GM19240 (cell line): ENCODE measurements around the gene KLHDC8B.

Source experiments
- DNase-seq: peaks from one replicate; pipeline ENCODE4 v3.0.0; 2011; ENCODE audit warnings: low spot score; ENCODE audit not compliant: insufficient read length

KLHDC8B gene

GRCh38 chr3:49158103-49158709 is 13.2 kb upstream of the KLHDC8B start:
- no peak for DNase-seq

DNA sequence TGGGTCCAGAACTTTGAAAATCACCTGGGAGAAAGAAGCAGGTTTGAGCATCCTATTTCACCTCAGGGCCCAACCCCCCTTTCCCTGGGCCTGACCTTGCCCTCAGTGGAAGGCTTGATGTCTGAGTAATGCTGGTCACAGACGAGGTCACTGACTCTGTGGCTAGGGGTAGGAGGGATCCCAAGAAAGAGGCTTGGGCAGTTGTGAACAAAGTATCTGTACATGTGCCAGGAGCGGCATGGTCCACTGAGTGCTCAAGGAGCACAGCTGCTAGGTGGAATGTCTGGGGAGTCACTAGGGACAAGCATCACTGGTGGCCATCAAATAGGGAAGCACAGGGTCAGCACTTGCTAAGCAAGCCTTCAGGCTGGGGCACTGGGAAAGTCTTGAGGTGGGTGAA is 12.6 kb upstream of the KLHDC8B start:
- no peak for DNase-seq

- DNase-seq, result no peak
Measured at GRCh38 chr3:49161197-49161596, 10.2 kb upstream of the KLHDC8B start.

GRCh38 chr3:49161808-49162530 is 9.4 kb upstream of the KLHDC8B start:
- no peak for DNase-seq

GRCh38 chr3:49162751-49163419 is 8.5 kb upstream of the KLHDC8B start:
- DNase-seq, result no peak

DNA sequence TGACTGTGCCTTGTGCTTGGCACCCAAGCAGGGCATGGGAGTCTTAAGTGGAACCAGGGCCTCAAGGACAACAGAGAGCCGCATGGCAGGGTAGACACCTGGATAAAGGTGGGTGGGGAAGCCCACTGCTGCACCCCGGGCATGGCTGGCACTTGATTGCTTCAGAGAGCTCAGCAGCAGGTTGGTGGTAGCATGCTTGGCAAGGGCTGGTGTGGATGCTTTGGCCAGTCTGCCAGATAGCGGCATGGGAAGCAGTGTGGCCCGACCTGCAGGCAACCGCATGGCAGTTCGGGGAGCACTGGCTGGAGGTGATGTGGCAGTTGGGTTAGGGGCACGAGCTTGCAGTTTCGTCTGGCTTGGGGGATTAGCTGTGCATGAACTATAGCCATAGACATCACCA is 7.8 kb upstream of the KLHDC8B start:
- no peak for DNase-seq

DNA sequence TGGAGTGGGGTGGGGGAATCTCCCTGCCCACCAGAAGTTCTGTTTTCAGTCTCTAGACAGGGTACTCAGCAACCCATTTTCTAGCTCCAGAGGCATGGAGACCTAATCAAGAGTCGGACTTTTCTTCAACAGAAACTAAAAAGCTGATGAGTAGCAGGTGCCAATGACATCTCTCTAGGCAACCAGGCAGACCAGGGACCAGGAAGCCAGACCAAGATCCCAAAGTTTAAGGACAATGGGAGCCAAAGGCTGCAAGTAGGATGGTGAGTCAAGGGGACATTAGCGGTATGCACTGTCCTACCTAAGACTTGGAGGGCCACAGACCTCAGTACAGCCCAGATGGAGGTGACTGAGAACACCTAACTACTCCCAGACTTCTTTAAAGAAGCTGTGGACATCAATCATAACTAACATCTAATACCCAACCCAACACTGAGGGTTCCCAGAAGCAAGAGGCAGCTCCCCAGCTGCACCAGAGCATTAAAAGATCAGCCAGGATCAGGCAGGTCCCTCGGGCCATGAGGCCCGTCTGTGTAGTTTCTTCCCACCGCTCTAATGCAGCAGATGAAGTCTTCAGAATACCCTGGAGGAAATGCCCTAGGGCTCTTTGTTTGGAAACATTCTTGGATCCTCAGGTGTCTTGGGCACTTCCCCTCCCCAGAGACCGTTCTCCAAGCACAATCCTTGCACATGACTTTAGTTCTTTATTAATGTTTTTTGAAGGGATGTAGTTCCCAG is 6.2 kb upstream of the KLHDC8B start:
- no peak for DNase-seq

GRCh38 chr3:49165771-49166751 is 5.3 kb upstream of the KLHDC8B start, which contains the start of gene CCDC71:
TSS of gene CCDC71 (minus strand) at chr3:49166331. CDS start at chr3:49164208, 2,123 bp downstream.
- peak; percentile 81 for DNase-seq

- no peak for DNase-seq
Measured at GRCh38 chr3:49166752-49167556, 4.4 kb upstream of the KLHDC8B start.

- no peak for DNase-seq
Measured at GRCh38 chr3:49170744-49171118, 667 bp upstream of the KLHDC8B start.

- DNase-seq, result no peak
Measured at GRCh38 chr3:49171775-49172500, 540 bp downstream of the KLHDC8B start.

GRCh38 chr3:49172551-49173041 is 1.2 kb downstream of the KLHDC8B start:
- DNase-seq, result no peak

DNA sequence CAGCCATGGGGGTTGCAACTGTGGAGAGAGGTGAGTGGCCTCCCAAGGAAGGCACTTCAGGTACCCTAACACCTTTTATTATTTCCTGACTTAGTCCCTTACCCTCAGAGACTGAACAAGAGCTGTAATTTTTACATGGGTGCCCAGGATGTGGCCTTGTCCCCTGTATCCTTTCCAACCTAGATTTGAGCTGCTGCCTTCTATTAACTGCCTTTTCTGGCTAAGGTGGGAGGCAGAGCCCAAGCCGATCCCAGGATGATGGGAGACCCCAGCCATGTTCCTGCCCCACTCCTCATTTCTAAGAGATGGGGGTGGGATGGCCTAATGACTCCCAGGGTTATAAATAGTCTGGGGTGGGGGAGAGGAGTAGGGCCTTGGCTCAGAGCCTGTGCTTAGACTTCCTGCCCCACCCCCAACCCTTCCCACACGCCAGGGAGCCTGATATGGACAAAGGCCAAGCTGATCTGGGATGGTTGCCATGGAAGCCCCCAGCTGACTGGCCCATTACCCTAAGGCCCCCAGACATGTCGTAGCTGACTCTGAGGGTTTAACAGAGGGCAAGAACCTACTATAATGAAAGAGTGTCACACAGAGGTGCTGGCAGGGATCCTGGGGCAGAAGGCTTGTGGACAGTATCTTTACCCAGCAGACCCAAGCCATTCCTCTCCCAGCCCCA is 1.9 kb downstream of the KLHDC8B start:
- no peak for DNase-seq

GRCh38 chr3:49173792-49174170 is 2.4 kb downstream of the KLHDC8B start:
- DNase-seq, result no peak

DNA sequence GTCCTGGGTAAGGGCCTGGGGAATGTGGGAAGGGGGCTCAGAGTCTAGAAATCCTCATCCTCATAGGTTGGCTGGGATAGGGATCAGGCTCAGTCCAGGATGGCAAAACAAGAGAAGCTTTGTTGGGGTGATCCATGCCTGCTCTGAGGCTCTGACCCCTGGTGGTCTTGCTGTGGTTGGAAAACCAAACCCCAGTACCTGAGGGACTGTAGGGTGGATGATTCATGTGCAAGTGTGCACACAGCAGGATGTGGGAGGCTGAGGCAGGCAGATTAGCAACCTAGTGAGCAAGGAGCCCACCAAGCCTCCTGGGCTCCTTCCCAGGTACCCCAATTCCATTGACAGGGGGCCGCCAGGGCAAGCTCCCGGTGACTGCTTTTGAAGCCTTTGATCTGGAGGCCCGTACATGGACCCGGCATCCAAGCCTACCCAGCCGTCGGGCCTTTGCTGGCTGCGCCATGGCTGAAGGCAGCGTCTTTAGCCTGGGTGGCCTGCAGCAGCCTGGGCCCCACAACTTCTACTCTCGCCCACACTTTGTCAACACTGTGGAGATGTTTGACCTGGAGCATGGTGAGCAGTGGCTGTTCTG is 3.1 kb downstream of the KLHDC8B start:
- no peak for DNase-seq

GRCh38 chr3:49175530-49175929 is 4.1 kb downstream of the KLHDC8B start:
- DNase-seq, result no peak

- no peak for DNase-seq
Measured at GRCh38 chr3:49177073-49177472, 5.7 kb downstream of the KLHDC8B start.

- no peak for DNase-seq
Measured at GRCh38 chr3:49180116-49180515, 8.7 kb downstream of the KLHDC8B start.
